ENCODE data around the gene DGKB.

DGKB gene

GRCh38 chr7:14859267-14859666 is 43.3 kb downstream of the DGKB start:
- DNase-seq (ENCODE audit: low spot score): no peak

DNA sequence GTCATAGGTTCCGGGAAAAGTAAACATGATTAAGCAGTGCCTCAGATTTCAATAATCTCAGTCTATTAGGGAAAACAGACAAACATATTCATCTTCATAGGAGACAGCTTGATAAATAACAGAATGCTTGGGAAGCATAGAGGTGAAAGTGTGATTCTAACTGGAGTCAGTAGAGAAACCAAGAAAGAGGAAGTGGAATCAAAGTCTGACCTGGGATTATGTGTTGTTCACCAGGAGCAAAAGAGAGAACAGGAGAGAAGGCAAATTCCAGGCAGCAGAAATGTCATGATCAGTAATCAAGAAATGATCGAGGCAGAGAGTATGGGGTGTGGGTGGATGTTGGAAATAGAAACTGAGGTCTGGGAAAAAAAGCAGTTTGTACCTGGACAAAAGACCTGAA is 43.7 kb downstream of the DGKB start:
- no peak for DNase-seq (ENCODE audit: low spot score)

GRCh38 chr7:14858410-14858809 is 44.1 kb downstream of the DGKB start:
- DNase-seq (ENCODE audit: low spot score): no peak

DNA sequence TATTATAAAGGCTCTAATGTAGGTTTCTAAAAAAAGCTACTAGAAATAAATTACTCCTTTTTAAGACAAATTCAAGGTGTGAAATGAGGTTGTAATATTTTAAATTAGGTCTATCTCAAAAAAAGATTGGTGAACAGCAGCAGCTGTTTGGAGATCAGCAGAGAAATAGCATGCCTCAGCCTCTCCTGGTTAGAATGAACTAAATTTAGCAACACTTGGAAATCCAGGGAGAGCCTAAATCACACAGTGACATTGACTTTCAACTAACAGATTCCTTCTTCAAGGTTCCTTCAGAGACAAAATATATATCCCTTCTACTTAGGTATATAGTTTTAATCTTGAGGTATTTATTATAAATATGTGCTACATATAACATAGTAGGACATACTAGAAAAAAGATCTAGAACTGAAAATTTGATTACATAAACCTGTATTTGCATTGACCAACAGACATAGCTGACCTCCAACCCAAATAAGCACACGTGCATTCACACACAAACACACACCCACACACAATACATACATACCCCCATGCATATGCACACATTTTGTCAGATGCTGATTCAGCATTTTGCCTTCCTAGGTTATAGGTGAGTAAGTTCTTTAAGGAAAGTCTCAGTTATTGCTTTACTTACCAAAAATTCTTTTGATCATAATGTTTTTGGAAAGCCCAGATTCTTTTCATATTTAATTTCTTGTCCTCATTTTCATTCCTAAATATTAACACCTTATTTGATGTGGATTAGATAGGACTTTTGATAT is 47.3 kb downstream of the DGKB start:
- no peak for DNase-seq (ENCODE audit: low spot score)

GRCh38 chr7:14854471-14854870 is 48.1 kb downstream of the DGKB start:
- DNase-seq (ENCODE audit: low spot score): no peak

- no peak for DNase-seq (ENCODE audit: low spot score)
Observed at GRCh38 chr7:14851610-14852009, 50.9 kb downstream of the DGKB start.

DNA sequence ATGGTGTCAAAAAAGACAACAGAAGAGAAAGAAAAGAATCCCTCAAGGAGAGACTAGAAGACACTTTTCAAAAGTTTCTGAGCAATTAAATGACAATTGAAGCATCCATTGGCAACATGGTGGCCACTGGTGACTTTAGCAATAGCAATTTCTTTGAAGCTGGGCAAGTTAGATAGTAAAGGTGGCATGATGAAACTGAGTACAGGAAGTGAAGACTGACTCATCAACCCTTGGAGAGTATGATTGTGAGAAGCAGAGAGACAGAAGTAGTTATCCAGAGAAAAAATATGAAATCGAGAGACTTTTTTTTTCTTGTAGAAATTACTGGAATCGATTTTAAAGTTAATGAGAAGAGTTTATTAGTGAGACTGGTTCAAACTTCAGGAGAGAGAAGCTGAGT is 52.5 kb downstream of the DGKB start:
- no peak for DNase-seq (ENCODE audit: low spot score)

GRCh38 chr7:14846405-14846804 is 56.1 kb downstream of the DGKB start:
- no peak for DNase-seq (ENCODE audit: low spot score)

DNA sequence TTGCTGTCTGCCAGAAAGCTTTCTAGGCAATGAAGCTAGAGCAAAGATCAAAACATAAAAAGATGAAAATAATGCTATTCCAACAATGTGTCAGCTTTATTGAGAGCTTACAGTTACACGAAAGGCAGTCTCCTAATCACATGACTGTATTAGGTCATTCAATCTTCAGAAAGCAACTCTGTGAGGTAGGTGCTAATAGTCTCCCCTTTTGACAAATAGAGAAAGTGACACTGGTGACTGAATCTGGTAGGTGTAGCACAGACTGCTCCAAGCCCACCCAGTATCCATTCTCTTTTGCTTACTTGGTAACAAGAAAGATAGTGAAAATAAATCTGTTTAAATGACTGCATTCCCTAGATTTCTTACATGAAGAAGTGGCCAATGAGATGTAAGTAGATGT is 58.8 kb downstream of the DGKB start:
- no peak for DNase-seq (ENCODE audit: low spot score)

- DNase-seq (ENCODE audit: low spot score): no peak
Observed at GRCh38 chr7:14842523-14842922, 60.0 kb downstream of the DGKB start.

DNA sequence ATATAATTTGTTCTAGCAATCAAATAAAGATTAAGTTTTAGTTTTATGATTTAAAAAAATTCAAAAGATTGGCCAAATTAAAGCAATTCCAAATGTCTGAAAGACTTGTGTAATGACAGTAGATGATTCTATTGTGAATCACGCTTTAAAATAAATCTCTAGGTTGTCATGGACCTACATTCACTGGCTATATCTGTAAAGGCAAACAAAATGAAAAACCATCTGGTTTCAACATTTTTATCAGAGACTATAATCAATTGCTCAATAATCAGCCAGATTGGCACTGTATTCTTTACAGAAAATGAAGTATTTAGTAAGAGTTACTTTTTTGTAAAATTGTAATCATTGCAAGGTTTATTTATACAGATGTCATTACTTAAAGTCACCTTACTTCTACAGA is 60.7 kb downstream of the DGKB start:
- no peak for DNase-seq (ENCODE audit: low spot score)

DNA sequence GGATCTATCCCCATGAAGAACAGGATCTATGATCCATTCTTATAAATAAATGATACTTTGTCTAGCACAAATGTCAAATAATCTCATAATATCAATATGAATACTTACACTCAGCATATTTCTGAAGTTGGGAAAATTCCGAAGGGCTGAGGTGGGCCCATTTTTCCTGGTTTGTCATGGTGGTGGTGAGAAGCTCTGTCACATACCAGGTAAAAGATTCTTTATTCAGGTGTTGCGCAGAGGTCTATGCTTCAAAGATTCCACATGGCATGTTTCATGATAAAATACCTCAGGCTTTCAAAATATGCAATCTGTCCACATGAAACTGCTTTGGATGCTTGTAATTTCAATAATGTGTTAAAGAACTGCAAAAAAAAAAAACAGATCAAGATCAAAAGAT is 61.5 kb downstream of the DGKB start:
- no peak for DNase-seq (ENCODE audit: low spot score)

GRCh38 chr7:14839307-14839706 is 63.2 kb downstream of the DGKB start:
- DNase-seq (ENCODE audit: low spot score): no peak

DNA sequence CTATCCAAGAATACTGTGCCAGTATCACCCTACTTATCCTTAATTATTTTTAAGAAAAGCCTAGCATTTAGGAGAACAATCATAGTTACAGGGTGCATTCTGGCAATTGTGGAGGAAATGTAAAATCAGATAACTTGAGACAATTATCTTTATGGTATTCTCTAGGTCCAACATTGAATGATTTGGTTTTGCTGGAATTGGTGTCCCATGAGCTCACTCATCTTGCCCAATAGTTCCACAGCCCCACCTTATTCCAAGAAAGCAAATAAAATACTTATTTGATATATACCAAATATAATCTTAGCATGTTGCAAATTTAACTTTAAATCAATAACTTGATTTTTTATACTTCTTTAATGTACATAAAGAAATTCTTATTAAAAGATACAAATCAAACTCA is 65.3 kb downstream of the DGKB start:
- no peak for DNase-seq (ENCODE audit: low spot score)

DNA sequence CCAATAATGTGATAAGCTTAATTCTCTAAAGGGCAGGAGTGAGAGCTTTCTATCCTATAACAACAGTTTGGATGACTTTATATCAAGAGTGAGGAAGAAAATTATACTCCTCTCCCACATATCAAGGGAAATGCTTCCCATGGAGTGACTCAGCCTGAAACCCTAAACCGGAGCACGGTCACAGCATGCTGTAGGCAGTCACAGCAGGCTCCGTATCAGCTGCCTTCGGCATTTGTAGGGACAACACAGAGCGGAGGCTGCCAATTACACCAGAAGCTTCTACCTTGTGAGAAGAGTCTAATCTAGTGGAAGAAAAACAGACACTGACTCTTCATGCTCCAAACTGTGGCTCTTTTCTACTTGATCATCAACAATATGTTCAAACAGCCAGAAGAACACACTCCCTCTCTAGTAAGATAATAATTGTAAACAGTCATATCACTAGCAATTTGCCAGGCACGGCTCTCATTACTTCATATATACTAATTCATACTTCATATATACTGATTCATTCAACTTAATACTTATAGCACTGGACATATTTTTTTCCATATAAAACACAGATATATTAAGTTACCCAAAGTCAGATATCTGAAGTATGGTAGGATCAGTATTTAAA is 65.9 kb downstream of the DGKB start:
- peak; percentile 67 for DNase-seq (ENCODE audit: low spot score)

DNA sequence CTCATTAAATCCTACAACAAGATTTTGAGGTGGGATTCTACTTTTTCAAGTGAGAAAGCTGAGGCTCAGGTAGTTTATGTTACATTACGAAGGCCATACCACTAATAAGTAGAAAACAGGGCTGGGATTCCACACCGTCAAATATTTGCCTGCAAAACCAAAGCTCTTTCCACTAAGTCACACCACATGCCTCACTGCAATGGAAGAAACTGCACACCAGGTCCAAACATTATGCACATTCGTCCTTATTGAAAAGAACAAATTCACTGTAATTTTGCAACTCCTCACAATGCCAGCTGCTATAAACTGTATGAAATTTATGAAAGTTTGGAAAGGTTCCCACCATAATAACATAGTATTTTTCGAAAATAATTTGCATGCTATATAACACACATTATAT is 66.5 kb downstream of the DGKB start:
- DNase-seq (ENCODE audit: low spot score): no peak

DNA sequence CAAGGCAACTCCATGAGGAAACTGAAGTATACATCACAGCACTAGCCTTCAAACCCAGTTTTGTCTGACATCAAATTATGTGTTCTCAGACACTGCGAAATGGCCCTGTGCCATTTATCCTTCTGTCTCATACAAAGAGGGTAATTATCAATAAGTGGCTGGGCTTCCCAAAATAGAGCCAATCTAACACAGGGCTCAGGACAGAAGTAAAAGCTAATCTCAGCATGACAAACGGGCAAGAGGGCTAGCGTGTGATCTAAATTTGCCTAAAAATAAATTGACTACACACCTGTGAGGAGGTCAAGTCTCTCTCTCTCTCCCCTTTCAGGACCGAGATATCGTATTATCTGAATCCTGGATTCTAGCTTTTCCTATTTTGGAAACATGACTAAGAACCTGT is 67.2 kb downstream of the DGKB start:
- no peak for DNase-seq (ENCODE audit: low spot score)

DNA sequence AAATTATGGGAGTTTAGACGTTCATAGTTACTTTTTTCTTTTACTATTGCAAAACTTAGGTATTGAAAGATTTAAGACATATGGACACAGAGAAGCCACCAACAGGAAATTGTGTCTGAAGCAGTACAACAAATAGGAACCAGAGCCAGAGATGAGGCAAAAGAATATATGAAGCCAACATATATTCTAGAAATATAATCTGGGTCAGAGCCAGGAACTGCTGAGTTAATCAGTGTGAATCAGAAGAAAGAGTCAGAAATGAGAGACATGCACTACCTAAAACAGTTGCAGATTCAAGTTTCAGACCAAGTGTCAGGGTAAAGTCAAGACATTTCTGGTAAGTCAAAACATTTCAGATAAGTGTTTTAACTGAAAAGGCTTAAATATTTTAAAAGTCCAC is 67.7 kb downstream of the DGKB start:
- no peak for DNase-seq (ENCODE audit: low spot score)

DNA sequence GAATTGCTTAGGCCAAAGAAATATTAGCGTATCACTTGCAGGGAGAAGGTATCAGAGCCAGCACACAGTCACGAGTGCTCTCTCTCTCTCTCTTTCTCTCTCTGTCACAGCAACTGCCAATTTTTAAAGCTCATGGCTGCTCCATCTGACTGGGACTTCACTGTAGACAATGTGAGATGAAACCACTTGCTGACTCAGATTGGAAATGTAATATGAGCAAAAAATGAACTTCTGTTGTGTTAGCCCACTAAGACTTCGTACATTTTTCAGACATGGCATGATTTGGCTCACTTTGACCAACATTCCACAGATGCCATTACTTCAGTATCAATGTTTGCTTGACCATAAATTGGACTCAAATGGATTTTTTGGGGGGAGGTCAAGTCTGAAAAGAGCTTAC is 68.1 kb downstream of the DGKB start:
- no peak for DNase-seq (ENCODE audit: low spot score)

DNA sequence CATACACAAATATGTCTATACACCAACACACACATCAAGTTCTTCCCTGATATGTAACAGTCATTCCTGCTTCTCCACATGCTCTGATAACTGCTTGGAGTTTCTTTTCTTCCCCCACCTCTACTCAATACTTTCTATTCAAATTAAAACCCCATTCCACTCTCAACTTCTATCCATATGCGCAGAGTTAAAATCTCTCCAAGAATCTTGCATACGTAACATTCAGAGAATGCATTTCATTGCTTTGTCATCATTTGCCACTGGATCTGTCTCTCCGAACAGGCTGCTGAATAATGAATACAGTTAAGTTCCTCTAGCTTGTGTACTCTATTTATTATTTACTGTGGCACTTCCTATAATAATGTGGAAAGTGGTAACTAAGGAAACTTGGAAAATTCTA is 68.8 kb downstream of the DGKB start:
- no peak for DNase-seq (ENCODE audit: low spot score)

- DNase-seq (ENCODE audit: low spot score): no peak
Observed at GRCh38 chr7:14828053-14828452, 74.5 kb downstream of the DGKB start.

- DNase-seq (ENCODE audit: low spot score): no peak
Observed at GRCh38 chr7:14826426-14826825, 76.1 kb downstream of the DGKB start.

GRCh38 chr7:14825912-14826311 is 76.6 kb downstream of the DGKB start:
- no peak for DNase-seq (ENCODE audit: low spot score)

GRCh38 chr7:14822481-14822854 is 80.1 kb downstream of the DGKB start:
- DNase-seq (ENCODE audit: low spot score): no peak

Data from ecto neural progenitor cell (in vitro differentiated cells).